ENCODE data around the gene SLC25A43.

SLC25A43 gene

GRCh38 chrX:119468551-119469312, 69.6 kb downstream of the SLC25A43 start (continued):
- TF ChIP-seq, protein P1, sequence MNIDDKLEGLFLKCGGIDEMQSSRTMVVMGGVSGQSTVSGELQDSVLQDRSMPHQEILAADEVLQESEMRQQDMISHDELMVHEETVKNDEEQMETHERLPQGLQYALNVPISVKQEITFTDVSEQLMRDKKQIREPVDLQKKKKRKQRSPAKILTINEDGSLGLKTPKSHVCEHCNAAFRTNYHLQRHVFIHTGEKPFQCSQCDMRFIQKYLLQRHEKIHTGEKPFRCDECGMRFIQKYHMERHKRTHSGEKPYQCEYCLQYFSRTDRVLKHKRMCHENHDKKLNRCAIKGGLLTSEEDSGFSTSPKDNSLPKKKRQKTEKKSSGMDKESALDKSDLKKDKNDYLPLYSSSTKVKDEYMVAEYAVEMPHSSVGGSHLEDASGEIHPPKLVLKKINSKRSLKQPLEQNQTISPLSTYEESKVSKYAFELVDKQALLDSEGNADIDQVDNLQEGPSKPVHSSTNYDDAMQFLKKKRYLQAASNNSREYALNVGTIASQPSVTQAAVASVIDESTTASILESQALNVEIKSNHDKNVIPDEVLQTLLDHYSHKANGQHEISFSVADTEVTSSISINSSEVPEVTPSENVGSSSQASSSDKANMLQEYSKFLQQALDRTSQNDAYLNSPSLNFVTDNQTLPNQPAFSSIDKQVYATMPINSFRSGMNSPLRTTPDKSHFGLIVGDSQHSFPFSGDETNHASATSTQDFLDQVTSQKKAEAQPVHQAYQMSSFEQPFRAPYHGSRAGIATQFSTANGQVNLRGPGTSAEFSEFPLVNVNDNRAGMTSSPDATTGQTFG (tag by site-specific recombination; IDR thresholded peaks at IDR 0.05; ENCODE audit: borderline replicate concordance) = no peak
- TF ChIP-seq ZNF121 (tag by site-specific recombination; IDR thresholded peaks at IDR 0.05) (no peak), TCF7L2 (IDR thresholded peaks at IDR 0.05; ENCODE audit: borderline replicate concordance, low read depth, low read length) (no peak), ZNF223 (tag by site-specific recombination; IDR thresholded peaks at IDR 0.05) (no peak), ZNF274 (IDR thresholded peaks at IDR 0.05; ENCODE audit: low read length) (no peak), ZNF274 (tag by site-specific recombination; IDR thresholded peaks at IDR 0.05; ENCODE audit: borderline replicate concordance) (no peak), ZNF596 (tag by site-specific recombination; IDR thresholded peaks at IDR 0.05) (no peak), ZNF621 (tag by site-specific recombination; IDR thresholded peaks at IDR 0.05) (no peak), YY2 (tag by site-specific recombination; IDR thresholded peaks at IDR 0.05) (no peak), FEZF1 (tag by site-specific recombination; IDR thresholded peaks at IDR 0.05) (no peak), ZBTB11 (tag by site-specific recombination; conservative IDR thresholded peaks at IDR 0.05; ENCODE audit: low read depth) (peak; percentile 81), BCL11A (tag by site-specific recombination; IDR thresholded peaks at IDR 0.05; ENCODE audit: low read depth) (0 out of 2 replicates have a peak, but pooled peaks have one; percentile 61), ZNF175 (tag by site-specific recombination; IDR thresholded peaks at IDR 0.05) (no peak), ZNF707 (tag by site-specific recombination; IDR thresholded peaks at IDR 0.05) (no peak), ZEB2 (tag by site-specific recombination; IDR thresholded peaks at IDR 0.05) (peak; percentile 1; the same call in 1 of the 2 replicates), ZFP41 (tag by site-specific recombination; IDR thresholded peaks at IDR 0.05; ENCODE audit: borderline replicate concordance) (no peak), TSHZ1 (tag by site-specific recombination; IDR thresholded peaks at IDR 0.05; ENCODE audit: borderline replicate concordance) (no peak), ZNF629 (tag by site-specific recombination; IDR thresholded peaks at IDR 0.05) (no peak), BCL11B (tag by site-specific recombination; IDR thresholded peaks at IDR 0.05; ENCODE audit: low read depth) (peak; percentile 92), GFI1B (tag by site-specific recombination; IDR thresholded peaks at IDR 0.05) (0 out of 2 replicates have a peak, but pooled peaks have one; percentile 5), OSR2 (tag by site-specific recombination; IDR thresholded peaks at IDR 0.05) (0 out of 2 replicates have a peak, but pooled peaks have one; percentile 22), ZNF792 (tag by site-specific recombination; IDR thresholded peaks at IDR 0.05) (no peak), ZNF837 (tag by site-specific recombination; IDR thresholded peaks at IDR 0.05) (no peak)
- TF ChIP-seq, protein P2, sequence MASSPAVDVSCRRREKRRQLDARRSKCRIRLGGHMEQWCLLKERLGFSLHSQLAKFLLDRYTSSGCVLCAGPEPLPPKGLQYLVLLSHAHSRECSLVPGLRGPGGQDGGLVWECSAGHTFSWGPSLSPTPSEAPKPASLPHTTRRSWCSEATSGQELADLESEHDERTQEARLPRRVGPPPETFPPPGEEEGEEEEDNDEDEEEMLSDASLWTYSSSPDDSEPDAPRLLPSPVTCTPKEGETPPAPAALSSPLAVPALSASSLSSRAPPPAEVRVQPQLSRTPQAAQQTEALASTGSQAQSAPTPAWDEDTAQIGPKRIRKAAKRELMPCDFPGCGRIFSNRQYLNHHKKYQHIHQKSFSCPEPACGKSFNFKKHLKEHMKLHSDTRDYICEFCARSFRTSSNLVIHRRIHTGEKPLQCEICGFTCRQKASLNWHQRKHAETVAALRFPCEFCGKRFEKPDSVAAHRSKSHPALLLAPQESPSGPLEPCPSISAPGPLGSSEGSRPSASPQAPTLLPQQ (tag by site-specific recombination; IDR thresholded peaks at IDR 0.05) = 0 out of 2 replicates have a peak, but pooled peaks have one; percentile 28
- TF ChIP-seq, protein P3, sequence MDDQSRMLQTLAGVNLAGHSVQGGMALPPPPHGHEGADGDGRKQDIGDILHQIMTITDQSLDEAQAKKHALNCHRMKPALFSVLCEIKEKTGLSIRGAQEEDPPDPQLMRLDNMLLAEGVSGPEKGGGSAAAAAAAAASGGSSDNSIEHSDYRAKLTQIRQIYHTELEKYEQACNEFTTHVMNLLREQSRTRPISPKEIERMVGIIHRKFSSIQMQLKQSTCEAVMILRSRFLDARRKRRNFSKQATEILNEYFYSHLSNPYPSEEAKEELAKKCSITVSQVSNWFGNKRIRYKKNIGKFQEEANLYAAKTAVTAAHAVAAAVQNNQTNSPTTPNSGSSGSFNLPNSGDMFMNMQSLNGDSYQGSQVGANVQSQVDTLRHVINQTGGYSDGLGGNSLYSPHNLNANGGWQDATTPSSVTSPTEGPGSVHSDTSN (CRISPR knock-in tag; IDR thresholded peaks at IDR 0.05) = peak; percentile 63; the same call in 1 of the 2 replicates
- TF ChIP-seq, protein P4, sequence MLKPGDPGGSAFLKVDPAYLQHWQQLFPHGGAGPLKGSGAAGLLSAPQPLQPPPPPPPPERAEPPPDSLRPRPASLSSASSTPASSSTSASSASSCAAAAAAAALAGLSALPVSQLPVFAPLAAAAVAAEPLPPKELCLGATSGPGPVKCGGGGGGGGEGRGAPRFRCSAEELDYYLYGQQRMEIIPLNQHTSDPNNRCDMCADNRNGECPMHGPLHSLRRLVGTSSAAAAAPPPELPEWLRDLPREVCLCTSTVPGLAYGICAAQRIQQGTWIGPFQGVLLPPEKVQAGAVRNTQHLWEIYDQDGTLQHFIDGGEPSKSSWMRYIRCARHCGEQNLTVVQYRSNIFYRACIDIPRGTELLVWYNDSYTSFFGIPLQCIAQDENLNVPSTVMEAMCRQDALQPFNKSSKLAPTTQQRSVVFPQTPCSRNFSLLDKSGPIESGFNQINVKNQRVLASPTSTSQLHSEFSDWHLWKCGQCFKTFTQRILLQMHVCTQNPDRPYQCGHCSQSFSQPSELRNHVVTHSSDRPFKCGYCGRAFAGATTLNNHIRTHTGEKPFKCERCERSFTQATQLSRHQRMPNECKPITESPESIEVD (tag by site-specific recombination; IDR thresholded peaks at IDR 0.05) = no peak

Data from HEK293 (cell line).